Choroid plexus epithelial cell (primary cell): ENCODE data around the gene PISD.

Experiments used
- DNase-seq: peaks from one replicate; pipeline ENCODE4 v3.0.0-alpha.2; 2010; ENCODE audit warnings: low read depth
- H3K4me3 ChIP-seq: 2 replicates; pipeline ENCODE4 v1.5.1; 2011; ENCODE audit warnings: low read depth, mild to moderate bottlenecking, control low read depth, low read length, moderate library complexity
- CTCF ChIP-seq: conservative IDR thresholded peaks from 2 replicates; pipeline ENCODE4 v1.5.1; 2011; ENCODE audit warnings: low read depth, mild to moderate bottlenecking, control low read depth, inconsistent platforms, low read length, moderate library complexity

PISD gene

GRCh38 chr22:31623592-31624304 lies 38.3 kb downstream of the PISD start:
- DNase-seq = no peak
- H3K4me3 ChIP-seq = no peak overlapping the region
- no peak for TF ChIP-seq CTCF

- DNase-seq = no peak
- no peak for TF ChIP-seq CTCF
- H3K4me3 ChIP-seq = no peak overlapping the region
These were observed 39.0 kb downstream of the PISD start for GRCh38 chr22:31622980-31623379.

- no peak for TF ChIP-seq CTCF
- H3K4me3 ChIP-seq = no peak overlapping the region
These were observed 40.4 kb downstream of the PISD start for GRCh38 chr22:31621507-31622124.

GRCh38 chr22:31620756-31621480 lies 41.1 kb downstream of the PISD start:
- no peak for DNase-seq
- no peak overlapping the region for H3K4me3 ChIP-seq
- no peak for TF ChIP-seq CTCF

More at GRCh38 chr22:31621507-31622124, 40.4 kb downstream of the PISD start:
- DNase-seq = no peak

- no peak for DNase-seq
- no peak overlapping the region for H3K4me3 ChIP-seq
- TF ChIP-seq CTCF = no peak
These were observed 42.3 kb downstream of the PISD start for GRCh38 chr22:31619611-31620300.

GRCh38 chr22:31618471-31619176 lies 43.4 kb downstream of the PISD start:
- no peak for TF ChIP-seq CTCF
- no peak overlapping the region for H3K4me3 ChIP-seq
- DNase-seq = no peak
